GM19239 (cell line): ENCODE results near the gene ADAT2.

ENCODE experiments used
- DNase-seq: peaks from one replicate; pipeline ENCODE4 v3.0.0; 2011; ENCODE audit warnings: low spot score; ENCODE audit not compliant: insufficient read length
- FAIRE-seq: peaks from 2 replicates; lab custom pipeline; 2011; peaks lifted over from hg19 to GRCh38; lab: Jason Lieb, UNC

The ADAT2 gene

DNA sequence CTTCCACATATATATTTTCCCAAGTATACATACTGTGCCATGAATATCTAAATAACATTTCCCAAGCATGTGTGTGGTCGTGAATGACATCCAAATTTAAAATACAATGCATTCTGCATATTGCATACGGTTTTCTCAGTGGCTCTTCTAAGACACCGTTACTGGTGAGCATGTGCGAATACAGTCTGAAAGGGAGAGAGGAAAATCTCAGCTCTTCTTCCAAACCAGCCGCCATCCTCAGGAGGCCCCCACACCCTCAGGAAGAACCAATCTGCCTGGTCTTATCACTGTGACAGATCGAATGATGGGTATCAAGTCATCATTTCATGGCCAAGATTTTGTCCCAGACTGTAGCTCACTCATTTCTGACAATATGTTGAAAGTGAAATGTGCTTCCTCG lies 50.7 kb downstream of the ADAT2 start:
- DNase-seq (no peak), FAIRE-seq (no peak)

DNA sequence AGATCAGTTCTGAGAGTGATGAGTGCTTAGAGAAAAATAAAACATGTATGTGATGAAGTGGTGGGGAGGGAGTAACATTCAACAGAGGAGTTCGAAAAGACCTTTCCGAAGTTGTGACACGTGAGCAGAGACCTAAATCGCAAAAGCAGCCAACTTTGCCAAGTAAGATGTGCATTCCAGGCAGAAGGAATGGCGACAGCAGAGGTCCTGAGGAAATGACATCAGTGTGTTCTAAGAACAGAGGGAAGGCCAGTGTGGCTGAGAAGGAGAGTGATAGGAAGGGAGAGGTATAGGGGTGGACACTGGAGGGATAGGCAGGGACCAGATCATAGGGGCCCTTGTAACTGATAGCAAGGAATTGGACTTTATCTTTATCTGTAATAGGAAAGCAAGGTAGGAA lies 51.3 kb downstream of the ADAT2 start:
- no peak for FAIRE-seq

DNA sequence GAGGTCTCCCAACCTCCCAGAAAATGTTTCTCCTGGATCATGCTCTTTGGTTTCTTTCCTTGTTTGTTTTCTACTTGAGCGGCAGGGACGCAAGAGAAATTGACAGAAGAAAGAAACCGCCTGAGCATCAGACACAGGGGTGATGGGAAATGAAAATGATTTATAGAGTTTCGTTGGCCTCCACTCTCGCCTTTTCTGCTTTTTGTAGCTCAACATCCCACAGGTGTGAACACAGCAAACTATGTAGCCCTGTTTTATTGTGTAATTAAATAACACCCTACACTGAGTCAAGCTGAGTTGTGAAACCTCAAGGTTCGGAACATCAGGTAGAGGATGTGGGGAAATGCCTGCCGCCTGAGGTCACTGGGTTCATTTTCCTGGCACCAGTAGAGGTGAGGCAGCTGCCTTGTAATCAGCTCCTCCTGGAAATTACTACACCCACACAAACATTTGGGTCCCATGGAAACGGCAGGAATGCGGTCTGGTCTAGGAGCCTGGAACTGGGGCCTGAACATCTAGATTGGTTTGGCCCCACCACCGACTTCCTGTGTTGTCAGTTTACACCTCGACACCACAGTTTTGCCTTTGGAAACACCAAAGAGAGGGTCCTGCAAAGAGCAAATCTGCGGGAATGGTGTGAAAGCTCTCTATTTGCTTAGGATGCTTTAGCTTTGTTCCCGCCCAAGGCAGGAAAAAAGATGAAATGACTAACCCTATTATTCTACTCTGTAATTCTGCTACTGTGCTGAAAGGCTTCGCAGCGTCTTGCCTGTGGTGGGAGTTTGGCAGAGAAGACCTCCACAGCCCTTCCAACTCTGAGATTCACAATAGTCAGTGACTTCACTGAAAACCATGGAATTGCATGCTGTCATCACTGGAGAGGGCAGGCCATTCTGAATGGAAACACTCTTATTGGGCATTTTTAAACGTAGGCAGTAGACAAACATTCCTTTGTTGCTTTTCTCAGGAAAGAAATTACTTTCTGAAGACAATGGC lies 53.0 kb downstream of the ADAT2 start:
- DNase-seq (no peak), FAIRE-seq (no peak)

More for the DNA sequence above, 51.3 kb downstream of the ADAT2 start:
- DNase-seq, result no peak

GRCh38 chr6:143396497-143397226 lies 53.8 kb downstream of the ADAT2 start:
- no peak for FAIRE-seq
- no peak for DNase-seq

DNA sequence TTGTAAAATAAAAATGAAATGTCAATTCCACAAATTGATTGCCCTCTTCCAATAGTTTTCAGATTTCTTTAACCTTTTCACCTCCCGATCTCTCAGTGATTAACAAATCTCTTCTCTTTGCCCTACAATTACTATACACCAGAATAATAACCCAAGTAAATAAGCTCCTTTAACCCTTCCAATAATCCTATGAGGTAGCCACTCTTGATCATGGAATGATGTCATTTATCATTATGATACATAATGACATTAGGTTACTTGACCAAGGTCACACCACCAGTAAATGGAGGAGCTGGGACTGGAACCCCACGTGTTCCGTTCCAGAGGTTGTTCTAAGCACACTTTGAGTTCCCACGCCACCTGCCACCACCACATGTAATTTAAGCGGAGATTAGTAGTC lies 54.8 kb downstream of the ADAT2 start:
- FAIRE-seq (no peak), DNase-seq (no peak)

DNA sequence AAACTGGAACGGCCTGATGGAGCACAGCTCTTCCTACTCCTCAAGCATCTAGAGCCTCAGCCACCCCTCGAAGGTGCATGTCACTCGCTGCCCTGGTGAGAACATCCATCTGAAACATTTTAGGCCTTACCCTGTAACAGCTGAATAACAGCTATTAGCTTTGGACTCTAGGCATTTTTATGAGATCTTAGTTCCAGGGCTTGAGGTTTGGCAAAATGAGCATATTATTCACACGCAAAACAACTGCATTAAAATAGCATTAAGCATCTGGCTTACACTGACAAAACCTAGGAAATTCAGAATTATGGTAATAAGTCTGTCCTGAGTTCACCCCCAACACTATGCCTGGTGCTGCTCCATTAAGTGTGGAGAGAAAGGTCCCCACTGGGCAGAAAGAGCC lies 56.1 kb downstream of the ADAT2 start:
- FAIRE-seq, result no peak
- DNase-seq, result no peak

- FAIRE-seq (no peak), DNase-seq (no peak)
Observed at GRCh38 chr6:143390278-143390677, 60.2 kb downstream of the ADAT2 start.

- DNase-seq (no peak), FAIRE-seq (no peak)
Observed at GRCh38 chr6:143385636-143386035, 64.9 kb downstream of the ADAT2 start.

DNA sequence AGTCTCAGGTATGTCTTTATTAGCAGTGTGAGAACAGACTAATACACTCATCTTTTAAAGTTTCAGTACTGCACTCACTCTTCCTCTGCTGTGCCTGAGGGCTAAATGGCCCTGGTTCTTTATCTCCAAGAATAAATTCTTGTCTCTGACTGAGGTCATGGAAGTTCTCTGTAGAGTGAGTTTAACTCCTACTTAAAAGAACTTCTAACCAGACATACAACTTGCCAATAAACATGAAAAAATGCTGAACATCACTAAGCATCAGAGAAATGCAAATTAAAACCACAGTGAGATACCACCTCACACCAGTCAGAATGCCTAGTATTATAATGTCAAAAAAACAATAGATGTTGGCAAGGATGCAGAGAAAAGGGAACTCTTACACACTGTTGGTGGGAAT lies 73.6 kb downstream of the ADAT2 start:
- DNase-seq (no peak), FAIRE-seq (no peak)

DNA sequence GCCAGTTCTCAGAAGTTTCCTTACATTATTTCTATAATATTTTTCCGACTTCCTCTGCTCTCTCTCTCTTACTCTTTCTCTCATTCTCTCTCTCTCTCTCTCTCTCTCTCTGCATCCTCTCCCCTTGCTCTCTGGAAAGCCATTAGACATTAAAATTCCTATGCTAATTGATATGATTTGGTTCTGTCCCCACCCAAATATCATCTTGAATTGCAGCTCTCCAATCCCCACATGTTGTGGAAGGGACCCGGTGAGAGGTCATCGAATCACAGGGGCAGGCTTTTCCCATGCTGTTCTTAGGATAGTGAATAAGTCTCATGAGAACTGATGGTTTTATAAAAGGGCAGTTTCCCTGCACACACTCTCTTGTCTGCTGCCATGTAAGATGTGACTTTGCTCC lies 74.1 kb downstream of the ADAT2 start:
- DNase-seq, result no peak
- no peak for FAIRE-seq

DNA sequence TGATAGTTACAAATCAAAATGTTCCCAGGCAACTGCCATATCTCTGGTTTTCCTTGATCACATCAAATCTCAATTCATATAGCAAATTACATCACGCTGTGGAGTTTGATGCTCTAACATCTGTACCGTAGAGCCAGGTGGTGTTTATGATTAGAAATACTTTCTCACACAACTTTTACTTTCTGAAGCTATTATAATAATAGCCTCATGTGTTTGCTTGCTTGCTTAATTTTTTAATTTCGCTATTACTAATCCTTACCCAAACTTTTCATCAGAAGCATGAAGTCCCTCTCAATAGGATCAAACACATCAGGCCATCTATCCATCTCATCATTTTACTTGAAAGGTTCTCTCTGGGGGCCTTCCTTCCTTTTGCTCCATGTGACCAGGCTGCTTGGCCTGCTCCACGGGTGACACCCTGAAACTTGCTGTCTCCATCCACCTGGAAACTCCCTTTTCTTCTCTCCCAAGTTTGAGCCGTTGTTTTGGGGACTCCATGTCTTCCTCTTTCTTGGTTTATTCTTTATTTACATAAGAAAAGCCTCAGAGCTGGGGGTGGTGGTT lies 75.4 kb downstream of the ADAT2 start:
- DNase-seq, result no peak
- no peak for FAIRE-seq

GRCh38 chr6:143374014-143374413 lies 76.5 kb downstream of the ADAT2 start:
- FAIRE-seq (peak; percentile 14), DNase-seq (no peak)
